ENCODE data around the gene PPOX.

Gene PPOX

GRCh38 chr1:161198194-161198896, 32.1 kb downstream of the PPOX start:
- no peak for DNase-seq (ENCODE audit: low read depth)

- DNase-seq (ENCODE audit: low read depth) = no peak
Measured at GRCh38 chr1:161198897-161199431, 32.7 kb downstream of the PPOX start, which contains the start of gene ADAMTS4. TSS of gene ADAMTS4 (minus strand) at chr1:161199054. CDS start at chr1:161198627, 427 bp downstream.

GRCh38 chr1:161199506-161200139, 33.4 kb downstream of the PPOX start:
- DNase-seq (ENCODE audit: low read depth) = no peak

- DNase-seq (ENCODE audit: low read depth) = no peak
Measured at GRCh38 chr1:161200421-161200991, 34.3 kb downstream of the PPOX start.

- DNase-seq (ENCODE audit: low read depth) = no peak
Measured at GRCh38 chr1:161200992-161201835, 35.0 kb downstream of the PPOX start.

GRCh38 chr1:161201836-161202712, 35.8 kb downstream of the PPOX start, which contains the start of gene NDUFS2:
TSS of gene NDUFS2 (plus strand) at chr1:161202367. CDS start at chr1:161202386, 19 bp downstream.
- peak; percentile 94 for DNase-seq (ENCODE audit: low read depth)

- no peak for DNase-seq (ENCODE audit: low read depth)
Measured at GRCh38 chr1:161206411-161207140, 40.4 kb downstream of the PPOX start.

GRCh38 chr1:161207173-161207572, 40.9 kb downstream of the PPOX start:
- DNase-seq (ENCODE audit: low read depth) = no peak

- peak; percentile 57 for DNase-seq (ENCODE audit: low read depth)
Measured at GRCh38 chr1:161209790-161210409, 43.7 kb downstream of the PPOX start.

GRCh38 chr1:161214369-161214768, 48.1 kb downstream of the PPOX start:
- no peak for DNase-seq (ENCODE audit: low read depth)

- no peak for DNase-seq (ENCODE audit: low read depth)
Measured at GRCh38 chr1:161215076-161215475, 48.9 kb downstream of the PPOX start, which contains the start of gene FCER1G. TSS of gene FCER1G (plus strand) at chr1:161215295. CDS start at chr1:161215322, 27 bp downstream.

GRCh38 chr1:161216945-161217712, 50.9 kb downstream of the PPOX start:
- DNase-seq (ENCODE audit: low read depth) = no peak

- no peak for DNase-seq (ENCODE audit: low read depth)
Measured at GRCh38 chr1:161217831-161218230, 51.6 kb downstream of the PPOX start.

GRCh38 chr1:161218301-161219077, 52.3 kb downstream of the PPOX start:
- no peak for DNase-seq (ENCODE audit: low read depth)

GRCh38 chr1:161219078-161219892, 53.1 kb downstream of the PPOX start:
- DNase-seq (ENCODE audit: low read depth) = no peak

- DNase-seq (ENCODE audit: low read depth) = no peak
Measured at GRCh38 chr1:161220002-161220401, 53.8 kb downstream of the PPOX start.
